Fibroblast of skin of right quadriceps (primary cell): ENCODE measurements around the gene INPP4A.

Experiments
- DNase-seq: peaks from one replicate; pipeline ENCODE4 v3.0.0-alpha.2; 2013

INPP4A gene

GRCh38 chr2:98547092-98547790 lies 102.6 kb downstream of the INPP4A start:
- no peak for DNase-seq

GRCh38 chr2:98548920-98549818 lies 104.5 kb downstream of the INPP4A start:
- DNase-seq, result no peak

GRCh38 chr2:98550165-98550564 lies 105.5 kb downstream of the INPP4A start:
- no peak for DNase-seq

- DNase-seq, result no peak
Measured at GRCh38 chr2:98551316-98551715, 106.7 kb downstream of the INPP4A start.

GRCh38 chr2:98552499-98553179 lies 108.0 kb downstream of the INPP4A start:
- DNase-seq, result peak; percentile 73

GRCh38 chr2:98554116-98554861 lies 109.6 kb downstream of the INPP4A start:
- no peak for DNase-seq

- no peak for DNase-seq
Measured at GRCh38 chr2:98555696-98556095, 111.0 kb downstream of the INPP4A start.

GRCh38 chr2:98556344-98557033 lies 111.8 kb downstream of the INPP4A start:
- DNase-seq, result no peak

- no peak for DNase-seq
Measured at GRCh38 chr2:98558852-98559530, 114.3 kb downstream of the INPP4A start.

- DNase-seq, result no peak
Measured at GRCh38 chr2:98559581-98559980, 114.9 kb downstream of the INPP4A start.

- peak; percentile 81 for DNase-seq
Measured at GRCh38 chr2:98560256-98560771, 115.7 kb downstream of the INPP4A start.

- DNase-seq, result no peak
Measured at GRCh38 chr2:98561018-98561417, 116.4 kb downstream of the INPP4A start.

- DNase-seq, result no peak
Measured at GRCh38 chr2:98561902-98562695, 117.4 kb downstream of the INPP4A start.

- no peak for DNase-seq
Measured at GRCh38 chr2:98563394-98563793, 118.7 kb downstream of the INPP4A start.

GRCh38 chr2:98564541-98565132 lies 120.0 kb downstream of the INPP4A start:
- DNase-seq, result no peak

- no peak for DNase-seq
Measured at GRCh38 chr2:98565286-98565860, 120.7 kb downstream of the INPP4A start.

- DNase-seq, result no peak
Measured at GRCh38 chr2:98565941-98566340, 121.3 kb downstream of the INPP4A start.

GRCh38 chr2:98568161-98568956 lies 123.7 kb downstream of the INPP4A start:
- DNase-seq, result peak; percentile 48
